Measurements from ENCODE around the gene TRIM39. TPM values are rescaled to one million over a fixed set of nuclear protein-coding genes. Genes with fewer than 3 reads are reported as not detected.

Gene TRIM39
- total and polyA plus RNA-seq, 12 donors: 5.2 to 10.6 (median 8.4) TPM

DNA sequence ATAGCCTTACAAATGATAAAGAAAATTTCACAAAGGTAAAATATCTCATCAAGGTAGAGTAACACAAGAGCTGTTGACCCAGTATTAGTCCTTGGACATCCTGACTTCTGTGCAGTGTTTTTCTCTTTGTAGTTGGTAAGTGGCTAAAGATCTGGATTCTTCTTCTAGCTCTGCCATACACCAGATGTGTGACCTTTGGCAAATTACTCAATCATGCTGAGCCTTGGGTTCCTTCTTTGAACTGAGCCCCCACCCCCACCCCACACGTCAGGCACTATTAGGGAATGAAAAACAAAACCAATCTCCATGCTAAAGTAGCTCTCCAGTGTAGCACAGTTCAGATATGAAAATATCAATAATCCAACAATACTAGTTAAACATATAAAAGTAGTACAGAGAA lies 15.1 kb upstream of the TRIM39 start:
- Histone ChIP-seq H3K36me3 (peaks cover 0 to 68% (median 9%) of the 10 kb centered on the region in 9 donors), H3K27me3 (no peaks in the 10 kb centered on the region), H3K4me3 (no peak overlapping the region), H3K27ac (no peak overlapping the region), H3K4me1 (peaks cover 0 to 4% (median 0%) of the 10 kb centered on the region in 9 donors), H3K9me3 (no peaks in the 10 kb centered on the region)
- no peak for DNase-seq
- 84 to 96% methylated on average over 1 of the region's 1 CpG for WGBS, 2 donors
- TF ChIP-seq, protein P1, sequence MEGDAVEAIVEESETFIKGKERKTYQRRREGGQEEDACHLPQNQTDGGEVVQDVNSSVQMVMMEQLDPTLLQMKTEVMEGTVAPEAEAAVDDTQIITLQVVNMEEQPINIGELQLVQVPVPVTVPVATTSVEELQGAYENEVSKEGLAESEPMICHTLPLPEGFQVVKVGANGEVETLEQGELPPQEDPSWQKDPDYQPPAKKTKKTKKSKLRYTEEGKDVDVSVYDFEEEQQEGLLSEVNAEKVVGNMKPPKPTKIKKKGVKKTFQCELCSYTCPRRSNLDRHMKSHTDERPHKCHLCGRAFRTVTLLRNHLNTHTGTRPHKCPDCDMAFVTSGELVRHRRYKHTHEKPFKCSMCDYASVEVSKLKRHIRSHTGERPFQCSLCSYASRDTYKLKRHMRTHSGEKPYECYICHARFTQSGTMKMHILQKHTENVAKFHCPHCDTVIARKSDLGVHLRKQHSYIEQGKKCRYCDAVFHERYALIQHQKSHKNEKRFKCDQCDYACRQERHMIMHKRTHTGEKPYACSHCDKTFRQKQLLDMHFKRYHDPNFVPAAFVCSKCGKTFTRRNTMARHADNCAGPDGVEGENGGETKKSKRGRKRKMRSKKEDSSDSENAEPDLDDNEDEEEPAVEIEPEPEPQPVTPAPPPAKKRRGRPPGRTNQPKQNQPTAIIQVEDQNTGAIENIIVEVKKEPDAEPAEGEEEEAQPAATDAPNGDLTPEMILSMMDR (IDR thresholded peaks at IDR 0.05): no peak
- ATAC-seq: no peak
- intact Hi-C loops (cut with DNase I): loop anchor here in 1 of 10 donors (10.0 kb wide), 1 partner anchor 87 kb away; no protein-coding TSS in a partner anchor

DNA sequence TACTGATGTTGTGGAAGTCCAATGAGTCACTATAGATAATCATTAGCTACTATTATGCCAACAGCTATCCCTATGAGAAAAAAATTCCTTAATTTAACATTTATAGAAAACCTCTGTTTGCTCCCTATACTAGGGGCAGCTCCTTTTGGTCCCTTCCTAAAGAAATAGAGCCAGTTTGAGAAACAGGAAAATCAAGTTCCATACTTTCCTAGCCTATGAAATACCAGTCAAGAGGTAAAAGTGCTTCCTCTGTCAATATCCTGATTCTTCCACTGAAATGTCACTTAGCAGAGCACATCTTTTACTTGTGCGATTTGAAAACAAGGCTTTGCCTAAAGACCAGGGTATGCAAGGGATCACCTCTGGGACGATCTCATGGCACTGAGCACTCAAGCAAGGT lies 14.5 kb upstream of the TRIM39 start:
- TF ChIP-seq, protein P1 (IDR thresholded peaks at IDR 0.05): no peak
- no peak for DNase-seq
- Histone ChIP-seq H3K4me1 (peaks cover 0 to 4% (median 0%) of the 10 kb centered on the region in 9 donors), H3K36me3 (peaks cover 0 to 65% (median 9%) of the 10 kb centered on the region in 9 donors), H3K27ac (no peak overlapping the region), H3K9me3 (no peaks in the 10 kb centered on the region), H3K4me3 (no peak overlapping the region), H3K27me3 (no peaks in the 10 kb centered on the region)
- intact Hi-C loops (cut with DNase I): loop anchor here in 1 of 10 donors (10.0 kb wide), 1 partner anchor 87 kb away; no protein-coding TSS in a partner anchor
- ATAC-seq: no peak
- 95 to 100% methylated on average over 2 of the region's 2 CpGs for WGBS, 2 donors

DNA sequence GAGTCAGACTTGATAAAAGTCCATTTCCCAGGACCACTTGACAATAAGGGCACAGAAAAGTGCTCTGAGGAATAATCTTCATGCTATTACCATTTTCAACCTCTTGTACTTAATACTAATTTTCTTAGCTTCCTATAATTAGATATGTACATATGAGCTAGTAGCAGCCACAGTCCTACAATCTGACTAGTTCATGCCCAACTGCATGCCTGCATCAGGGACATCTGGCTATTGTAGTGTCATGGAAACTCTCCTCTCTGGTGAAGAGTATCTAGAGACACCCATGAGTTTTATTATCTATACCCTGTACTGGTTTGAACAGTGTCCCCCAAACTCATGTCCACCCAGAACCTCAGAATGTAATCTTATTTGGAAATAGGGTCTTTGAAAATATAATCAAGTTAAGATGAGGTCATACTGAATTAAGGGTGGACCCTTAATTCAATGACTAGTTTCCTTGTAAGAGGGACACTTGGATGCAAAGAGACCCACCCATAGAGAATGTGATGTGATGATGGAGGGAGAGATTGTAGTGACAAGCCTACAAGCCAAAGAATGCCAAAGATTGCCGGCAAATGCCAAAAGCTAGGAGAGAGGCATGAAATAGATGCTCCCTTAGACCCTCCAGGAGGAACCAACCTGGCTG lies 13.9 kb upstream of the TRIM39 start:
- Histone ChIP-seq H3K4me3 (no peak overlapping the region), H3K9me3 (no peaks in the 10 kb centered on the region), H3K27me3 (no peaks in the 10 kb centered on the region), H3K36me3 (peaks cover 0 to 60% (median 9%) of the 10 kb centered on the region in 9 donors), H3K27ac (no peak overlapping the region), H3K4me1 (peaks cover 0 to 4% (median 0%) of the 10 kb centered on the region in 9 donors)
- ATAC-seq (no peak), DNase-seq (no peak)
- intact Hi-C loops (cut with DNase I): loop anchor here in 1 of 10 donors (10.0 kb wide), 1 partner anchor 88 kb away; no protein-coding TSS in a partner anchor
- TF ChIP-seq, protein P1 (IDR thresholded peaks at IDR 0.05): no peak
- WGBS, 2 donors: 96 to 100% methylated on average over 1 of the region's 1 CpG

DNA sequence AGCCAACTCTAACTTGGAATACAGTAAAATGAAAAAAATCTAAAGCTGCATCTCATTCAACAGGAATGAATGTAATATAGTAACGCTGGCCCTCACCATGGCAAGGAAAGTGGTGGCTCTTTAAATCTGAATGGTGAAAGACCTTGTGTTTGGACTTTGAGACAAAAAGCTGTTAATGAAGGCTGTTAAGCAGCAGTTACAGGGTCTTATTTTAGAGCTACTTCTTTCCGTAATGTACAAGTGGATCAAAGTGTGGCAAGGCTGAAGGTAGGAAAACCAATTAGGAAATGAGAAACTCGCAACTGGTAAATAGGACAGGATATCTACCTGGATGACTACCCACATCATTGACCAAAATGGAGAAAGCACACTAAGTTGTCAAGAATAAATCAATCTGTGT lies 11.6 kb upstream of the TRIM39 start:
- TF ChIP-seq, protein P1 (IDR thresholded peaks at IDR 0.05): no peak
- Histone ChIP-seq H3K27me3 (no peaks in the 10 kb centered on the region), H3K36me3 (peaks cover 0 to 54% (median 9%) of the 10 kb centered on the region in 9 donors), H3K27ac (no peak overlapping the region), H3K4me3 (no peak overlapping the region), H3K4me1 (peaks cover 0 to 7% (median 0%) of the 10 kb centered on the region in 9 donors), H3K9me3 (no peaks in the 10 kb centered on the region)
- intact Hi-C loops (cut with DNase I): loop anchor here in 1 of 10 donors (10.0 kb wide), 1 partner anchor 90 kb away; no protein-coding TSS in a partner anchor
- no peak for DNase-seq
- WGBS, 2 donors: 96 to 97% methylated on average over 3 of the region's 3 CpGs
- ATAC-seq: no peak
